Sciatic nerve (tissue), 2 donors: ENCODE data around the gene CAMKK1. TPM values are rescaled to one million over a fixed set of nuclear protein-coding genes. Genes with fewer than 3 reads are reported as not detected.

ENCODE experiments used
- ATAC-seq: fragments of 200-7000 bp; cut with Tn5 transposase; one replicate; pipeline ENCODE4 v1.9.1; 2020; ENCODE audit warnings: mild to moderate bottlenecking, moderate library complexity
- DNase-seq: peaks from one replicate; pipeline ENCODE4 v3.0.0-alpha.2; 2020; ENCODE audit warnings: low spot score
- intact Hi-C: fragments of 100-400 bp; cut with DNase I; formaldehyde crosslinking; loops from one replicate; pipeline ENCODE4 v1.14.2; 2022
- total RNA-seq: library from RNA; stranded (reverse); fragmentation: NEBNext Ultra II Directional; extraction: Animal tissue kit (Norgen Biotek cat#: 25700); gene quantifications from one replicate; pipeline ENCODE4 v1.2.1, GENCODE V29; 2021
- donor health status: DM: no; HTN: no; CAD: no.
- donor health status: DM: no; HTN: no; CAD: no.

The CAMKK1 gene
- total RNA-seq, result 7.7 TPM

- intact Hi-C loops, result no loop called here
Observed at GRCh38 chr17:3893003-3893719, at the start of gene CAMKK1. TSS of gene CAMKK1 (minus strand) at chr17:3893053. CDS start at chr17:3885687, 7,366 bp downstream.

GRCh38 chr17:3940965-3941698 lies 48.3 kb upstream of the CAMKK1 start:
- ATAC-seq (no peak), DNase-seq (no peak)
- intact Hi-C loops, result no loop called here

More at GRCh38 chr17:3893003-3893719, at the start of gene CAMKK1:
- DNase-seq (peak; percentile 91), ATAC-seq (peak; percentile 76)

- no peak for DNase-seq
- ATAC-seq, result no peak
- intact Hi-C loops, result no loop called here
Observed at GRCh38 chr17:3937359-3937758, 44.5 kb upstream of the CAMKK1 start.

GRCh38 chr17:3935825-3936355 lies 43.0 kb upstream of the CAMKK1 start:
- intact Hi-C loops, result no loop called here
- DNase-seq (no peak), ATAC-seq (no peak)

GRCh38 chr17:3935140-3935542 lies 42.3 kb upstream of the CAMKK1 start:
- no peak for DNase-seq
- intact Hi-C loops, result no loop called here
- peak; percentile 86 for ATAC-seq

GRCh38 chr17:3929764-3930163 lies 36.9 kb upstream of the CAMKK1 start:
- no peak for ATAC-seq
- DNase-seq, result no peak
- intact Hi-C loops, result no loop called here

GRCh38 chr17:3929181-3929580 lies 36.3 kb upstream of the CAMKK1 start:
- intact Hi-C loops, result no loop called here
- ATAC-seq (no peak), DNase-seq (no peak)

GRCh38 chr17:3928406-3928805 lies 35.6 kb upstream of the CAMKK1 start:
- intact Hi-C loops, result no loop called here
- DNase-seq (no peak), ATAC-seq (no peak)

- ATAC-seq (no peak), DNase-seq (no peak)
- intact Hi-C loops, result no loop called here
Observed at GRCh38 chr17:3927628-3928340, 34.9 kb upstream of the CAMKK1 start.

- no peak for DNase-seq
- no peak for ATAC-seq
- intact Hi-C loops, result no loop called here
Observed at GRCh38 chr17:3926860-3927627, 34.2 kb upstream of the CAMKK1 start.

- intact Hi-C loops, result no loop called here
- ATAC-seq, result no peak
- DNase-seq, result no peak
Observed at GRCh38 chr17:3925684-3926485, 33.0 kb upstream of the CAMKK1 start.

GRCh38 chr17:3924512-3925350 lies 31.9 kb upstream of the CAMKK1 start:
- ATAC-seq (no peak), DNase-seq (no peak)
- intact Hi-C loops, result no loop called here

GRCh38 chr17:3923466-3924190 lies 30.8 kb upstream of the CAMKK1 start:
- ATAC-seq (no peak), DNase-seq (no peak)
- intact Hi-C loops, result no loop called here

GRCh38 chr17:3922765-3923164 lies 29.9 kb upstream of the CAMKK1 start:
- intact Hi-C loops, result no loop called here
- DNase-seq (no peak), ATAC-seq (no peak)

GRCh38 chr17:3921502-3922319 lies 28.9 kb upstream of the CAMKK1 start:
- DNase-seq, result no peak
- intact Hi-C loops, result no loop called here
- ATAC-seq, result peak; percentile 84

- ATAC-seq, result peak; percentile 70
Observed at GRCh38 chr17:3921006-3921405, 28.2 kb upstream of the CAMKK1 start.

More at GRCh38 chr17:3921006-3921405, 28.2 kb upstream of the CAMKK1 start:
- intact Hi-C loops, result no loop called here
- no peak for DNase-seq
